LNCaP clone FGC (cell line): ENCODE measurements around the gene NUDT13.

Source experiments
- DNase-seq: peaks from one replicate; pipeline ENCODE4 v3.0.0-alpha.2; 2011; ENCODE audit warnings: low read depth
- H3K4me3 ChIP-seq: 2 replicates; pipeline ENCODE4 v1.5.1; 2011; ENCODE audit warnings: mild to moderate bottlenecking, low read depth, low read length, control low read depth
- TF ChIP-seq, protein P1 (sequence below): IDR thresholded peaks from 2 replicates; pipeline ENCODE4 v1.5.1; 2012; ENCODE audit warnings: mild to moderate bottlenecking; ENCODE audit not compliant: control insufficient read depth, insufficient read depth; ENCODE audit errors: extremely low read depth

NUDT13 gene

DNA sequence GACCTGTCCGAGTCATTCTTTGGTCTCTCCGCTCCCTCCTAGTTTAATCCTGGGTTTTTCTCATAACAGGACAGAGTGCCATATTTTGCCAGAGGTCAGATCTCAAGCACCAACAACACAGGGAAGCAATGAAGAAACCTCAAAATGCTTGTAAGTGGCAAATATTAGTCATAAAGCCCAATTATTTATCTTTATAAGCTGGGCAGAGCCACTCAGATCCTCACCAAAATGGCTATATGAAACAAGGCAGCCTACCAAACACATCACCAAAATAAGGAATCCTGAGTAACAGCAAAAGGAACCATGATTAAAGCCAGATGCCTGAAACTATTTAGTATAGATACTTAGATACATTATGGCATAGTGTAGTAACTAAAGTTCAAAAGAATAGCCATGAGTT is 52.8 kb downstream of the NUDT13 start:
- TF ChIP-seq, protein P1, sequence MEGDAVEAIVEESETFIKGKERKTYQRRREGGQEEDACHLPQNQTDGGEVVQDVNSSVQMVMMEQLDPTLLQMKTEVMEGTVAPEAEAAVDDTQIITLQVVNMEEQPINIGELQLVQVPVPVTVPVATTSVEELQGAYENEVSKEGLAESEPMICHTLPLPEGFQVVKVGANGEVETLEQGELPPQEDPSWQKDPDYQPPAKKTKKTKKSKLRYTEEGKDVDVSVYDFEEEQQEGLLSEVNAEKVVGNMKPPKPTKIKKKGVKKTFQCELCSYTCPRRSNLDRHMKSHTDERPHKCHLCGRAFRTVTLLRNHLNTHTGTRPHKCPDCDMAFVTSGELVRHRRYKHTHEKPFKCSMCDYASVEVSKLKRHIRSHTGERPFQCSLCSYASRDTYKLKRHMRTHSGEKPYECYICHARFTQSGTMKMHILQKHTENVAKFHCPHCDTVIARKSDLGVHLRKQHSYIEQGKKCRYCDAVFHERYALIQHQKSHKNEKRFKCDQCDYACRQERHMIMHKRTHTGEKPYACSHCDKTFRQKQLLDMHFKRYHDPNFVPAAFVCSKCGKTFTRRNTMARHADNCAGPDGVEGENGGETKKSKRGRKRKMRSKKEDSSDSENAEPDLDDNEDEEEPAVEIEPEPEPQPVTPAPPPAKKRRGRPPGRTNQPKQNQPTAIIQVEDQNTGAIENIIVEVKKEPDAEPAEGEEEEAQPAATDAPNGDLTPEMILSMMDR = no peak
- DNase-seq = no peak
- H3K4me3 ChIP-seq = no peak overlapping the region

DNA sequence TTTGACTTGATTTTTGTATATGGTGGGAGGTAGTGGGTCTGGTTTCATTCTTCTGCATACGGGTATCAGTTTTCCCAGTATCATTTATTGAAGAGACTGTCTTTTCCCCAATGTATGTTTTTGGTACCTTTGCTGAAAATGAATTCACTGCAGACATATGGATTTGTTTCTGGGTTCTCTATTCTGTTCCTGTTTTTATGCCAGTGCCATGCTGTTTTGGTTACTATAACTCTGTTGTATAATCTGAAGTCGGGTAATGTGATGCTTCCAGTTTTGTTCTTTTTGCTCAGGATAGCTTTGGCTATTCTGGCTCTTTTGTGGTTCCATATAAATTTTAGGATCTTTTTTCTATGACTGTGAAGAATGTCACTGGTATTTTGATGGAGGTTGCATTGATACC is 56.7 kb downstream of the NUDT13 start:
- TF ChIP-seq, protein P1 = no peak
- DNase-seq = no peak

DNA sequence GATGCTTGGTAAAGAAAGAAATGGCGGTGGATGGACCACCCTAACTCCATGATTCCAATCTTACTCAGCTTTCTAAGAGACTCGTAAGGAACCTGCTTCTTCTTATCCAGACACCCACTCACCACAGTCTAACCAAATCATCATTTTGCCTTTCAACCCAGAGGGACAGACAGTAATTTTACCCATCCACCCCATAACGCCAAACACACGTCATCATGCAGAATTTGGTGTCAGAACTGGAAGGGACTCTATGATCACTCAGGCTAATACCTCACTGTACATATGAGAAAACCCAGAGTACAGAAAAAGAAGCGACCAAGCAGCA is 57.2 kb downstream of the NUDT13 start:
- peak overlapping the region; percentile 77 for H3K4me3 ChIP-seq
- DNase-seq = no peak
- TF ChIP-seq, protein P1 = no peak

More for the DNA sequence above, 56.7 kb downstream of the NUDT13 start:
- peak overlapping the region; percentile 77 for H3K4me3 ChIP-seq

DNA sequence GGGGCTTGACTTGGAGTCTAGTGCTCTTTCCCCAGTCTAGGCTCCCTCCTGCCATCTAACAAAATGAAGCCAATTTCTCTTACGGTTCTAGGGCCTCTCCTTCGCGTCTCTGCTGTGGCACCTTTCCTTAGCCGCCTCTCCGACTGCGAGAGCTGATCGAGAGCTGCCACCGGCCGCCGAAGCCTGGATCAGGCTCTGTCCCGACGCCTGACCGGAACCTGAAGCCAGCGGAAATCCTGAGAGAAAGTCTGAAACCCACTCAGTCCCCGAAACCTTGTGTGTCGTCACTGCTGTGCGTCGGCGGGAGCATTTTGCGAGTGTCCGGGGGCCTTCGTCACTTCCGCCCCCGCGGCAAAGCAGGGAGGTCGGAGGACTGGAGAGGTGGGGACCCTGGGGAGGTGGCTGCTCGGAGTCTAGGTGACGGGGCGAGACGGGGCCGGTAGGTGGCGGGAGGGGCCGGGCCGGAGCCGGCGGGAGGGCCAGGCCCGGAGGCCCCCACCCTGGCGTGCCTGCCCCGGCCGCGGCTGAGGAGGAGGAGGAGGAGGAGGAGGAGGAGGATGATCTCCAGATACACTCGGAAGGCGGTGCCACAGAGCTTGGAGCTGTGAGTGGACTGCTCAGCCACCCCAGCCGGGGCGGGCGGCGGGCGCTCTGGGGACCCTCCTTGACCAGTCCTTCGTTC is 57.7 kb downstream of the NUDT13 start, which contains the start of the genes ECD and FAM149B1:
TSS of gene ECD (minus strand) at position 226 of the 682 bp plus-strand sequence. CDS start 4,071 bp downstream, outside the sequence.
TSS of gene FAM149B1 (plus strand) at position 337 of the 682 bp plus-strand sequence. CDS start at position 558, 221 bp downstream.
- TF ChIP-seq, protein P1 = peak; percentile 7; the same call in 1 of the 2 replicates
- DNase-seq = peak; percentile 81
- peak within 1 kb of the TSS; percentile 77 for H3K4me3 ChIP-seq

DNA sequence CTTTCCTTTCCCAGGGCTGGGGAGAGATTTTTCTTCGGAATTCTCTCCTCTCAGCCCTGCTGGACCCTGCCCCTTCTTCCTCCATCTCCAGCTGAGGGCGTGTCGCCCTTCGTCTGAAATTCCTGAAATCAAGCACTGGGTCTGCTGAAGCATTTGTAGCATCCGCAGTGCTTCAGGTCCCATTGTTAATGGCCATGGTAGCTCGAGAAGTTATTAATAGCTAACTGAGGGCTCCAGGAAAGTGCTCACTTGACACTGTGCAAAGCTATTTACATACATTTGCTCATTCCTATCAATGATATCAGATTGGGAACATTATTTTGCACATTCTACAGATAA is 58.2 kb downstream of the NUDT13 start:
- H3K4me3 ChIP-seq = peak overlapping the region; percentile 77
- DNase-seq = no peak
- TF ChIP-seq, protein P1 = no peak

GRCh38 chr10:73169320-73169719 is 59.1 kb downstream of the NUDT13 start:
- H3K4me3 ChIP-seq = peak overlapping the region; percentile 77
- DNase-seq = no peak
- TF ChIP-seq, protein P1 = no peak

DNA sequence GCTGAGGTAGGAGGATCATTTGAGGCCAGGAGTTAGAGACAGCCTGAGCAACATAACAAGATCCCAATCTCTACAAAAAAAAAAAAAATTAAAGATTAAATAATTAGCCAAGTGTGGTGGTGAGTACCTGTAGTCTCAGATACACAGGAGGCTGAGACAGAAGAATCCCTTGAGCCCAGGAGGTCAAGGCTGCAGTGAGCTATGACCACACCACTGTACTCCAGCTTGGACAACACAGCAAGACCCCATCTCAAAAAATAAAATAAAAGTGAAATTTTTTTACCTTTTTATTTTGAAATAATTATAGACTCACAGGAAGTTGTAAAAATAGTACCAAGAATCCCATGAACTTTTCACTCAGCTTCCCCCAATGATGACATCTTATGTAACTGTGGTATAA is 62.6 kb downstream of the NUDT13 start:
- DNase-seq = no peak
- H3K4me3 ChIP-seq = no peak overlapping the region
- TF ChIP-seq, protein P1 = no peak
